Measurements from ENCODE around the gene CACNA1C.

CACNA1C gene

GRCh38 chr12:2052826-2053678 is at the start of gene CACNA1C:
CACNA1C (plus strand) TSS chr12:2052987; CDS start chr12:2053563, 576 bp downstream.
- DNase-seq: peak; percentile 53

GRCh38 chr12:2003676-2004112 is 49.1 kb upstream of the CACNA1C start:
- no peak for DNase-seq

- peak; percentile 89 for DNase-seq
These were observed 48.5 kb upstream of the CACNA1C start, which contains the start of gene DCP1B for GRCh38 chr12:2004113-2004929. DCP1B (minus strand) TSS chr12:2004457; CDS start chr12:2004431, 26 bp downstream.

- no peak for DNase-seq
These were observed 44.1 kb upstream of the CACNA1C start for GRCh38 chr12:2008677-2009076.

- DNase-seq: no peak
These were observed 43.2 kb upstream of the CACNA1C start for GRCh38 chr12:2009623-2010022.

GRCh38 chr12:2011643-2012607 is 40.9 kb upstream of the CACNA1C start:
- no peak for DNase-seq

GRCh38 chr12:2013086-2013485 is 39.7 kb upstream of the CACNA1C start:
- no peak for DNase-seq

- DNase-seq: no peak
These were observed 39.1 kb upstream of the CACNA1C start for GRCh38 chr12:2013527-2014223.

GRCh38 chr12:2014231-2014630 is 38.6 kb upstream of the CACNA1C start:
- DNase-seq: no peak

GRCh38 chr12:2016862-2017545 is 35.8 kb upstream of the CACNA1C start:
- no peak for DNase-seq

- DNase-seq: no peak
These were observed 35.0 kb upstream of the CACNA1C start for GRCh38 chr12:2017546-2018337.

GRCh38 chr12:2018391-2018790 is 34.4 kb upstream of the CACNA1C start:
- DNase-seq: no peak

GRCh38 chr12:2019126-2019525 is 33.7 kb upstream of the CACNA1C start:
- DNase-seq: no peak

GRCh38 chr12:2020511-2020910 is 32.3 kb upstream of the CACNA1C start:
- DNase-seq: no peak

- DNase-seq: no peak
These were observed 29.4 kb upstream of the CACNA1C start for GRCh38 chr12:2023365-2023764.

- DNase-seq: no peak
These were observed 25.4 kb upstream of the CACNA1C start for GRCh38 chr12:2027351-2027750.

- no peak for DNase-seq
These were observed 22.9 kb upstream of the CACNA1C start for GRCh38 chr12:2029851-2030250.

- DNase-seq: no peak
These were observed 20.3 kb upstream of the CACNA1C start for GRCh38 chr12:2032506-2032905.

- DNase-seq: peak; percentile 89
These were observed 18.0 kb upstream of the CACNA1C start for GRCh38 chr12:2034633-2035430.
